Activated T-helper 1 cell treated with anti-CD3 and anti-CD28 coated beads, Interleukin-12 subunit alpha, Interleukin-12 subunit beta, Interleukin-2, Interleukin-4 antibody, amounts not matched to agents 30 ng/mL and 10 ng/mL and 1 ng/mL, durations not matched to agents 14 hours and 24 hours and 36 hours (primary cell): ENCODE data around the gene PHAF1. TPM values are rescaled to one million over a fixed set of nuclear protein-coding genes. Genes with fewer than 3 reads are reported as not detected.

Experiments used
- DNase-seq: peaks from one replicate; pipeline ENCODE4 v3.0.0; 2021; ENCODE audit warnings: low spot score
- H3K27ac Mint-ChIP-seq: one replicate; pipeline ENCODE4 v1.8.0; 2021; ENCODE audit warnings: mild to moderate bottlenecking, mixed read lengths
- H3K27me3 Mint-ChIP-seq: one replicate; pipeline ENCODE4 v1.8.0; 2022; ENCODE audit warnings: mild to moderate bottlenecking, moderate library complexity, mixed read lengths; ENCODE audit not compliant: insufficient read depth
- H3K36me3 Mint-ChIP-seq: one replicate; pipeline ENCODE4 v1.8.0; 2021; ENCODE audit warnings: low read depth, mixed read lengths
- H3K4me1 Mint-ChIP-seq: one replicate; pipeline ENCODE4 v1.8.0; 2021; ENCODE audit warnings: low read depth, mixed read lengths
- H3K4me3 Mint-ChIP-seq: one replicate; pipeline ENCODE4 v1.8.0; 2021; ENCODE audit warnings: mild to moderate bottlenecking, moderate library complexity, mixed read lengths
- H3K9me3 Mint-ChIP-seq: one replicate; pipeline ENCODE4 v1.8.0; 2021; ENCODE audit warnings: mixed read lengths
- intact Hi-C: fragments of 100-400 bp; cut with micrococcal nuclease; formaldehyde crosslinking; loops from one replicate; pipeline ENCODE4 v1.15.1; 2024
- total RNA-seq: library from RNA; stranded (reverse); gene quantifications from 2 replicates; pipeline ENCODE4 v1.2.3, GENCODE V29; 2022

PHAF1 gene
- total RNA-seq, 1 donor from 2014 or later: 20.6 TPM

GRCh38 chr16:67184995-67185650 lies 75.4 kb downstream of the PHAF1 start:
- intact Hi-C loops: loop anchor here (1.0 to 2.0 kb wide), 4 partner anchors 76 to 238 kb away; partner anchors contain the start of gene PHAF1
- peaks cover 10% of the 10 kb centered on the region for H3K4me1 Mint-ChIP-seq
- peaks cover 8% of the 10 kb centered on the region for H3K27me3 Mint-ChIP-seq
- DNase-seq: peak; percentile 80
- H3K27ac Mint-ChIP-seq: peak overlapping the region; percentile 89
- peak overlapping the region; percentile 92 for H3K4me3 Mint-ChIP-seq
- H3K9me3 Mint-ChIP-seq: no peaks in the 10 kb centered on the region
- H3K36me3 Mint-ChIP-seq: no peaks in the 10 kb centered on the region

DNA sequence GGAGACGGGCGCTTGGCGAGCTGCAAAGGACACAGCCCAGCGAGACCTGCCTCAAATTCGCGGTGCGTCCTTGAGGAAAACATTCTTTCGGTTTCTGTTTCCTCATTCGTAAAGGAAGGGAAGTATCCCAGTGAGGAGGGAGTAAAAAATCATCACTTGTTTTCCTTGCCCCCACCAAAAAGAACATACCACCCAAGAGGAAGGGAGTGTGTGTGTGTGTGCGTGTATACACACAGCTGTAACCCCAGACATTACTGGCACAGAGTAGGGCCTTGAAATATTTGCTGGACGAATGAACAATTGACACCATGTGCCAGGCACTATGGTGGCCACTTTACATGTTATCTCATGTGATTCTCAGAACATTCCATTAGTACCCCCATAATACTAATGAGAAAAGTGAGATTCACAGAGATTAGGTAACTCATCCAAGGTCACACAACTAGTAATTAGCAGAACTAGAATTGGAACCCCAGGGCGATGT lies 76.0 kb downstream of the PHAF1 start:
- intact Hi-C loops: loop anchor here (1.0 to 2.0 kb wide), 4 partner anchors 77 to 239 kb away; partner anchors contain the start of gene PHAF1
- Mint-ChIP-seq H3K27me3 (peaks cover 8% of the 10 kb centered on the region), H3K27ac (peak overlapping the region; percentile 89), H3K9me3 (no peaks in the 10 kb centered on the region), H3K4me1 (peaks cover 10% of the 10 kb centered on the region), H3K4me3 (peak overlapping the region; percentile 92), H3K36me3 (no peaks in the 10 kb centered on the region)
- DNase-seq: no peak

- Mint-ChIP-seq H3K4me3 (no peak overlapping the region), H3K36me3 (no peaks in the 10 kb centered on the region), H3K4me1 (peaks cover 18% of the 10 kb centered on the region), H3K27me3 (peaks cover 8% of the 10 kb centered on the region), H3K27ac (no peak overlapping the region), H3K9me3 (no peaks in the 10 kb centered on the region)
- no peak for DNase-seq
- intact Hi-C loops: no loop called here
Measured at GRCh38 chr16:67186550-67186950, 76.8 kb downstream of the PHAF1 start.

- H3K27me3 Mint-ChIP-seq: peaks cover 8% of the 10 kb centered on the region
- H3K4me1 Mint-ChIP-seq: peaks cover 22% of the 10 kb centered on the region
- no peak overlapping the region for H3K27ac Mint-ChIP-seq
- DNase-seq: no peak
- intact Hi-C loops: no loop called here
- H3K36me3 Mint-ChIP-seq: no peaks in the 10 kb centered on the region
- H3K9me3 Mint-ChIP-seq: no peaks in the 10 kb centered on the region
- H3K4me3 Mint-ChIP-seq: no peak overlapping the region
Measured at GRCh38 chr16:67187175-67187890, 77.6 kb downstream of the PHAF1 start.

DNA sequence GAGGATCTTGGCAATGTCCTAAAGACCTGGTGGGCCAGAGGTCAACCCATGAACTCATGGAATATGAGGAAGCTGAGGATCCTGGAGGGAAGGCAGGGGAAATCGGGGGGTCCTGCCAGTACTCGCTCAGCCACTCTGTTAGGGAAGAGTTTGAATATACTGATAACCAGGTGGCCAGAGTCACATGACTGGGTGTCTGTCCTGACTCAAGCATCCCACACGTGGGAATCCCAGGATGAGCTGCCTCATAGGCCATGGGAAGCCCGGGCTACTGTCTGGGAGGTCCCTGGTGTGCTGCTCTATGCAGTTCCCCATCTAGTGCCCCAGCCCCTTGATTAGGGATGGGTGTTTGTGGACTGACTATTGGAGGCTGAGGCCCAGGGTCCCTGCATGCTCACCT lies 78.6 kb downstream of the PHAF1 start:
- peaks cover 8% of the 10 kb centered on the region for H3K27me3 Mint-ChIP-seq
- intact Hi-C loops: no loop called here
- DNase-seq: no peak
- peaks cover 5% of the 10 kb centered on the region for H3K36me3 Mint-ChIP-seq
- no peaks in the 10 kb centered on the region for H3K9me3 Mint-ChIP-seq
- H3K27ac Mint-ChIP-seq: no peak overlapping the region
- no peak overlapping the region for H3K4me3 Mint-ChIP-seq
- peaks cover 30% of the 10 kb centered on the region for H3K4me1 Mint-ChIP-seq

- Mint-ChIP-seq H3K9me3 (no peaks in the 10 kb centered on the region), H3K27ac (no peak overlapping the region), H3K4me1 (peaks cover 35% of the 10 kb centered on the region), H3K27me3 (peaks cover 8% of the 10 kb centered on the region), H3K4me3 (no peak overlapping the region), H3K36me3 (peaks cover 8% of the 10 kb centered on the region)
- DNase-seq: no peak
- intact Hi-C loops: no loop called here
Measured at GRCh38 chr16:67188798-67189197, 79.1 kb downstream of the PHAF1 start.

DNA sequence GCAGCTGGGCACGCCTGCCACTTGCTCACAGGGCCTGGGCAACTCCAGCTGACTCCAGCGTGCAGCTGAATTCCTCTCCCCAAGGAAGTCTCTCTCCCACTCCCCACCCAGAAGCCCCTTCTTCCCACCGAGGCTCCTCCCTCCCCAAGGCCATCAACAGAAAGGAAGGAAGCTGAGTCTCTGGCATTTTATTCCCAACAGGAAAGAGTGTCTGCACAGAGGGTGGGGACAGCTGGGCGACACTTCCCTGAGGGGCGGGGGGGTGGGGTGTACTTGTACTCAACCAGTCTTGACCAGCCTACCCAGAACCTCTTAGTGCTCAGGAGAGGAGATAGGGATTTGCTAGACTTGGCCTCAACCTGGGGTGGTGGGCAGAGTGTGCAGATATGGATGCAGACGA lies 80.3 kb downstream of the PHAF1 start, which contains the start of gene EXOC3L1:
EXOC3L1 (minus strand) TSS at position 96 of the 400 bp plus-strand sequence. CDS start 460 bp downstream, outside the sequence.
- Mint-ChIP-seq H3K4me1 (peaks cover 43% of the 10 kb centered on the region), H3K27me3 (peaks cover 6% of the 10 kb centered on the region), H3K9me3 (no peaks in the 10 kb centered on the region), H3K4me3 (peak within 1 kb of the TSS; percentile 95), H3K27ac (peak within 1 kb of the TSS; percentile 61), H3K36me3 (peaks cover 17% of the 10 kb centered on the region)
- intact Hi-C loops: loop anchor here (5.0 kb wide), 1 partner anchor 122 kb away; no protein-coding TSS in a partner anchor
- no peak for DNase-seq

GRCh38 chr16:67190448-67191399 lies 81.0 kb downstream of the PHAF1 start:
- peak overlapping the region; percentile 95 for H3K4me3 Mint-ChIP-seq
- intact Hi-C loops: loop anchor here (5.0 kb wide), 1 partner anchor 122 kb away; no protein-coding TSS in a partner anchor
- no peak for DNase-seq

DNA sequence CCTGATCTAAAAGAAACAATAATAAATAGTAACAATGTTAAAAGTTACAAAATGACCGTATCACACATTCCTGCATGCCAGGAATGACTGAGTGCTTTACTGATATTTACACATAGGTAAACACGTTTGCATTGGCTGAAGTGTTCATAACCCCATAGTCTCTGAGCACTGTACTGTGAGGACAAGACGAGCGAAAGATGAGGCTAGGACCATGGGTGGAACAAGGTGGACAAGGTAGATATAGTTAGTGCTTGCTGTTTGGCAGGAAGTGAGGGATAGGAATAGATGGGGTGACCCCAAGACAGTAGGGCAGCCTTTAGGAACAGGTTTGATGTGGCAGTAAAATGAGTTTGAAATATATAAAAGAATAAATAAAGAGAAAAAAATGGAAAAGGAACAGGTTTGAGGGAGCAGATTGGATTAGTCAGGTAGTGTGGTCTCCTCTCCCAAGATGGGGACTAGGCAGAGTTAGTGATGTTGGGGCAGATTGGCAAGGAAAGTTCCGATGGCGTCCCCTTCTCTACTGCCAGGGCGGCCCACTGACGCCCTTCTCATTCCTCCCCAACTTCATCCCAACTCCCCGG lies 81.8 kb downstream of the PHAF1 start:
- Mint-ChIP-seq H3K9me3 (no peaks in the 10 kb centered on the region), H3K27ac (peak overlapping the region; percentile 86), H3K4me1 (peaks cover 46% of the 10 kb centered on the region), H3K4me3 (peak overlapping the region; percentile 95), H3K27me3 (no peaks in the 10 kb centered on the region), H3K36me3 (peaks cover 31% of the 10 kb centered on the region)
- intact Hi-C loops: loop anchor here (5.0 kb wide), 1 partner anchor 121 kb away; no protein-coding TSS in a partner anchor
- DNase-seq: no peak

More at GRCh38 chr16:67190448-67191399, 81.0 kb downstream of the PHAF1 start:
- Mint-ChIP-seq H3K36me3 (peaks cover 23% of the 10 kb centered on the region), H3K4me1 (peaks cover 40% of the 10 kb centered on the region), H3K27me3 (no peaks in the 10 kb centered on the region), H3K9me3 (no peaks in the 10 kb centered on the region), H3K27ac (peak overlapping the region; percentile 61)

- Mint-ChIP-seq H3K9me3 (no peaks in the 10 kb centered on the region), H3K4me1 (peaks cover 51% of the 10 kb centered on the region), H3K4me3 (peak within 1 kb of the TSS; percentile 95), H3K27ac (peak within 1 kb of the TSS; percentile 86), H3K36me3 (peaks cover 36% of the 10 kb centered on the region), H3K27me3 (no peaks in the 10 kb centered on the region)
- intact Hi-C loops: loop anchor here (1.0 to 5.0 kb wide), 5 partner anchors 9 to 163 kb away; partner anchors contain the start of genes CBFB, FHOD1 and MATCAP1
- DNase-seq: peak; percentile 86
Measured at GRCh38 chr16:67191995-67192681, 82.4 kb downstream of the PHAF1 start, which contains the start of gene E2F4. E2F4 (plus strand) TSS chr16:67192155; CDS start chr16:67192228, 73 bp downstream.

DNA sequence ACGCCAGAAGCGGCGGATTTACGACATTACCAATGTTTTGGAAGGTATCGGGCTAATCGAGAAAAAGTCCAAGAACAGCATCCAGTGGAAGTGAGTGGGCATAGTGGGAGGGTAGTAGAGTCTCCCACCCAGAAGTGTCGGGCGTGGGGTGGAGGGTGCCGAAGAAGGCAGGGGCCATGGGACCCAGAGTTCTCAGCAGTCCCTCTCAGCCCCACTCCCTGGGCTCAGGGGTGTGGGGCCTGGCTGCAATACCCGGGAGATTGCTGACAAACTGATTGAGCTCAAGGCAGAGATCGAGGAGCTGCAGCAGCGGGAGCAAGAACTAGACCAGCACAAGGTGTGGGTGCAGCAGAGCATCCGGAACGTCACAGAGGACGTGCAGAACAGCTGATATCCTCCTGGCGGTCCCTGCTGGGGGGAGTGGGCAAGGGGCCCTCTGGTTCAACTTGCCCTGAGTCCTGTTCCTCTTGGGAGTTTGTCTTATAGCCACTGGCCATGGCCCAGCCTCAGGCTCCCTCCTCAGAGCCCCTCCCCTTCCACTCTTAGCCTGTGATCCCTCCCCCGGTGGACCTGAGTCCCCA lies 83.1 kb downstream of the PHAF1 start:
- Mint-ChIP-seq H3K27me3 (no peaks in the 10 kb centered on the region), H3K27ac (peak overlapping the region; percentile 73), H3K36me3 (peaks cover 36% of the 10 kb centered on the region), H3K4me1 (peaks cover 51% of the 10 kb centered on the region), H3K9me3 (no peaks in the 10 kb centered on the region), H3K4me3 (peak overlapping the region; percentile 95)
- intact Hi-C loops: loop anchor here (1.0 to 5.0 kb wide), 5 partner anchors 10 to 164 kb away; partner anchors contain the start of genes CBFB, FHOD1 and MATCAP1
- DNase-seq: no peak
